OCI-LY3 (cell line): ENCODE results near the gene GUCY1A2.

ENCODE experiments used
- EZH2phosphoT487 ChIP-seq: fragments of 200-600 bp; shearing (Covaris generic); IDR thresholded peaks from 2 replicates; pipeline ENCODE4 v1.6.1; 2018; ENCODE audit warnings: antibody characterized with exemption, mixed run types, low read depth
- TF ChIP-seq, protein P1 (sequence below): fragments of 200-600, 300-600 bp; sonication (generic); IDR thresholded peaks from 2 replicates; pipeline ENCODE4 v1.5.1; 2014; ENCODE audit warnings: antibody characterized with exemption, low read length, low read depth

DNA sequence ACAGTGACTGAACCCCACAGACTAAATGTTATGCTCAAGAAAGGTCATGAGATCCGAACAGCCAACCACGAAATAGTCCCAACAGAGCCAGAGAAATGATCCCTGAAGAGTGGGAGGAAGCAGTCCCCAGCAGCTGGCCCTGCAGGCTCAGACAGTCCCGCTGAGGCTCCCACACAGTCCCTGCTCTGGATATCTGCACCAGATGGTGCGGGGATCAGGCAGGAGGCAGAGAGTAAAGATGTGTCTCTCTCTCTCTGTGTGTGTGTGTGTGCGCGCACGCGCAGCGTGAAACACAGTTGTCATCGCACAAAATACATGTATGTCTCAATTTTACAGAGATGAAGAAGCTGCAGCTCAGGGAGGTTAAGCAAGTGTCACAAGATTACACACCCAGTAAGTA, 27.9 kb downstream of the GUCY1A2 start:
- TF ChIP-seq, protein P1, sequence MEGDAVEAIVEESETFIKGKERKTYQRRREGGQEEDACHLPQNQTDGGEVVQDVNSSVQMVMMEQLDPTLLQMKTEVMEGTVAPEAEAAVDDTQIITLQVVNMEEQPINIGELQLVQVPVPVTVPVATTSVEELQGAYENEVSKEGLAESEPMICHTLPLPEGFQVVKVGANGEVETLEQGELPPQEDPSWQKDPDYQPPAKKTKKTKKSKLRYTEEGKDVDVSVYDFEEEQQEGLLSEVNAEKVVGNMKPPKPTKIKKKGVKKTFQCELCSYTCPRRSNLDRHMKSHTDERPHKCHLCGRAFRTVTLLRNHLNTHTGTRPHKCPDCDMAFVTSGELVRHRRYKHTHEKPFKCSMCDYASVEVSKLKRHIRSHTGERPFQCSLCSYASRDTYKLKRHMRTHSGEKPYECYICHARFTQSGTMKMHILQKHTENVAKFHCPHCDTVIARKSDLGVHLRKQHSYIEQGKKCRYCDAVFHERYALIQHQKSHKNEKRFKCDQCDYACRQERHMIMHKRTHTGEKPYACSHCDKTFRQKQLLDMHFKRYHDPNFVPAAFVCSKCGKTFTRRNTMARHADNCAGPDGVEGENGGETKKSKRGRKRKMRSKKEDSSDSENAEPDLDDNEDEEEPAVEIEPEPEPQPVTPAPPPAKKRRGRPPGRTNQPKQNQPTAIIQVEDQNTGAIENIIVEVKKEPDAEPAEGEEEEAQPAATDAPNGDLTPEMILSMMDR = no peak
- TF ChIP-seq EZH2phosphoT487 = no peak
